DMS53 treated with DMSO at 0.1 percent for 48 hours (cell line): ENCODE results near the gene CDC37L1.
"Not testable (repeated sequence)": the region's sequence is repeated elsewhere in the genome, so short reads cannot be mapped to it uniquely, and the experiment has no call there.

Source experiments
- DNase-seq: peaks from one replicate; lab custom pipeline; 2025; ENCODE audit not compliant: unreplicated experiment; lab: John Stamatoyannopoulos, UW

The CDC37L1 gene

GRCh38 chr9:4679268-4680172 is at the start of gene CDC37L1:
Gene CDC37L1 (plus strand): TSS chr9:4679569. CDS start chr9:4679768, 199 bp downstream.
- peak; percentile 50 for DNase-seq

- no peak for DNase-seq
These were observed 48.5 kb upstream of the CDC37L1 start for GRCh38 chr9:4630836-4631235.

GRCh38 chr9:4638968-4639367 is 40.4 kb upstream of the CDC37L1 start:
- no peak for DNase-seq

- no peak for DNase-seq
These were observed 39.9 kb upstream of the CDC37L1 start for GRCh38 chr9:4639420-4639819.

GRCh38 chr9:4640027-4640426 is 39.3 kb upstream of the CDC37L1 start:
- DNase-seq: no peak

GRCh38 chr9:4642351-4642750 is 37.0 kb upstream of the CDC37L1 start:
- no peak for DNase-seq

GRCh38 chr9:4654084-4654483 is 25.3 kb upstream of the CDC37L1 start:
- no peak for DNase-seq

GRCh38 chr9:4654538-4654937 is 24.8 kb upstream of the CDC37L1 start:
- DNase-seq: no peak

- not testable (repeated sequence) for DNase-seq
These were observed 23.2 kb upstream of the CDC37L1 start for GRCh38 chr9:4656196-4656595.

GRCh38 chr9:4656621-4657020 is 22.7 kb upstream of the CDC37L1 start:
- no peak for DNase-seq

- no peak for DNase-seq
These were observed 21.8 kb upstream of the CDC37L1 start for GRCh38 chr9:4657426-4658159.

- DNase-seq: not testable (repeated sequence)
These were observed 18.7 kb upstream of the CDC37L1 start for GRCh38 chr9:4660665-4661064.

GRCh38 chr9:4661165-4661564 is 18.2 kb upstream of the CDC37L1 start:
- no peak for DNase-seq

GRCh38 chr9:4661611-4662010 is 17.8 kb upstream of the CDC37L1 start:
- DNase-seq: no peak

- peak; percentile 30 for DNase-seq
These were observed 17.0 kb upstream of the CDC37L1 start, which contains the start of gene PLPP6 for GRCh38 chr9:4662108-4662988. Gene PLPP6 (plus strand): TSS chr9:4662294. CDS start chr9:4662376, 82 bp downstream.

GRCh38 chr9:4662989-4663792 is 16.2 kb upstream of the CDC37L1 start:
- DNase-seq: no peak

- no peak for DNase-seq
These were observed 15.4 kb upstream of the CDC37L1 start for GRCh38 chr9:4663956-4664355.

GRCh38 chr9:4665357-4665756 is 14.0 kb upstream of the CDC37L1 start:
- DNase-seq: no peak

GRCh38 chr9:4666042-4666699 is 13.2 kb upstream of the CDC37L1 start, which contains the start of gene SPATA6L:
Gene SPATA6L (minus strand): TSS chr9:4666480. CDS start chr9:4666250, 230 bp downstream.
- no peak for DNase-seq

GRCh38 chr9:4667681-4668080 is 11.7 kb upstream of the CDC37L1 start:
- DNase-seq: no peak
